Stomach (tissue), 9 donors: Measurements from ENCODE around the gene RTN4R. TPM values are rescaled to one million over a fixed set of nuclear protein-coding genes. Genes with fewer than 3 reads are reported as not detected.
"Not testable (repeated sequence)": the region's sequence is repeated elsewhere in the genome, so short reads cannot be mapped to it uniquely, and the experiment has no call there.

Experiments used
- DNase-seq, 2 donors: peaks; one replicate each; pipeline versions ENCODE4 v3.0.0 to v3.0.0-alpha.2; 2013 to 2019
- H3K27ac ChIP-seq, 5 donors: fragments of 200-600 bp in 4 of 5; sonication (generic) in 4 of 5; one replicate each; pipeline ENCODE4 v1.5.1; 2013 to 2019; ENCODE audit warnings: mild to moderate bottlenecking in 1 of 5, moderate library complexity in 1 of 5
- H3K27me3 ChIP-seq, 3 donors: fragments of 200-600 bp; sonication (generic); one replicate each; pipeline ENCODE4 v1.5.1; 2017 to 2019; ENCODE audit warnings: mixed run types in 1 of 3
- H3K36me3 ChIP-seq, 4 donors: fragments of 200-600 bp; sonication (generic); 1 replicate in 3 of 4; 2 replicates in 1 of 4; pipeline ENCODE4 v1.5.1; 2016 to 2019
- H3K4me1 ChIP-seq, 4 donors: fragments of 200-600 bp; sonication (generic); one replicate each; pipeline ENCODE4 v1.5.1; 2016 to 2019
- H3K4me3 ChIP-seq, 4 donors: fragments of 200-600 bp; sonication (generic) in 3 of 4; one replicate each; pipeline ENCODE4 v1.5.1; 2016 to 2019; ENCODE audit warnings: mild to moderate bottlenecking in 1 of 4
- H3K9me3 ChIP-seq, 4 donors: fragments of 200-600 bp; sonication (generic); one replicate each; pipeline ENCODE4 v1.5.1; 2016 to 2019
- CTCF ChIP-seq, 7 experiments: fragments of 450-650 bp in 4 of 7; fragments of 200-600 bp in 3 of 7; sonication (generic) in 3 of 7; IDR thresholded peaks; one replicate each; pipeline ENCODE4 v1.5.1; 2016 to 2019; ENCODE audit warnings: antibody characterized with exemption in 7 of 7, control low read depth in 2 of 7, mild to moderate bottlenecking in 1 of 7
- EP300 ChIP-seq: sonication (generic); formaldehyde crosslinking; IDR thresholded peaks from one replicate; pipeline ENCODE4 v1.6.1; 2017; ENCODE audit warnings: antibody characterized with exemption
- POLR2A ChIP-seq, 4 donors: fragments of 450-650 bp; IDR thresholded peaks; one replicate each; pipeline ENCODE4 v1.6.1; 2016; ENCODE audit warnings: antibody characterized with exemption in 4 of 4, control low read depth in 2 of 4, mild to moderate bottlenecking in 1 of 4, moderate library complexity in 1 of 4
- POLR2AphosphoS5 ChIP-seq, 3 donors: sonication (generic); formaldehyde crosslinking; IDR thresholded peaks; one replicate each; pipeline ENCODE4 v1.6.1; 2016; ENCODE audit warnings: antibody characterized with exemption in 3 of 3
- WGBS, 5 donors: extraction: QIAGEN DNeasy Blood & Tissue Kit in 3 of 5; methylation state at CpG; one replicate each; pipeline versions ENCODE4 v1.1.5 to v1.1.7; 2013 to 2018; 5-methylcytosine and 5-hydroxymethylcytosine counted together
- intact Hi-C: fragments of 100-400 bp; cut with DNase I; formaldehyde crosslinking; loops from one replicate; pipeline ENCODE4 v1.15.1; 2023; ENCODE audit warnings: low total_unique reads
- polyA plus RNA-seq, 3 donors: library from polyadenylated mRNA; stranded (reverse); fragments of 200-250 nt; gene quantifications; one replicate each; pipeline ENCODE4 v1.2.3, GENCODE V29; 2013
- total RNA-seq, 5 donors: library from RNA; depleted of rRNA; stranded (reverse); fragments of >200 nt; gene quantifications; one replicate each; pipeline versions ENCODE4 v1.1.0 to v1.2.3, GENCODE V29; 2014 to 2016
- donor health status: healthy with polysubstance abuse.
- donor health status: Bipolar disorder and iron deficiency.
- donor health status: healthy.

The RTN4R gene
- total and polyA plus RNA-seq, 8 donors, result 0.92 to 2.2 (median 1.7) TPM; not detected in 3

- Histone ChIP-seq H3K27me3 (peaks cover 0 to 12% (median 8%) of the 10 kb centered on the region in 3 donors), H3K4me1 (peaks cover 13 to 18% (median 16%) of the 10 kb centered on the region in 4 donors)
- intact Hi-C loops, H3K36me3 ChIP-seq, H3K4me3 ChIP-seq, DNase-seq, H3K27ac ChIP-seq, H3K9me3 ChIP-seq: not testable (repeated sequence)
- WGBS, 5 donors, result 78 to 95% (median 91%) methylated on average over 4 of the region's 4 CpGs; no CpG with 5 or more reads in 1 of the 5 donors
These were observed 1.1 kb upstream of the RTN4R start for GRCh38 chr22:20269201-20269600.

GRCh38 chr22:20267441-20268278, 458 bp downstream of the RTN4R start:
- peak overlapping the region; percentile 52 to 63 (median 56) for H3K4me3 ChIP-seq
- intact Hi-C loops, result no loop called here
- H3K36me3 ChIP-seq, result no peaks in the 10 kb centered on the region
- H3K9me3 ChIP-seq, result no peaks in the 10 kb centered on the region
- 1 to 11% (median 1%) methylated on average over 24 to 101 of the region's 101 CpGs for WGBS, 5 donors
- TF ChIP-seq POLR2A (IDR thresholded peaks at IDR 0.05) (no peak), EP300 (no peak), CTCF (IDR thresholded peaks at IDR 0.05) (no peak), POLR2AphosphoS5 (IDR thresholded peaks at IDR 0.05) (no peak)
- peaks cover 13 to 18% (median 16%) of the 10 kb centered on the region in 4 donors for H3K4me1 ChIP-seq
- H3K27me3 ChIP-seq, result peaks cover 0 to 12% (median 8%) of the 10 kb centered on the region in 3 donors
- H3K27ac ChIP-seq, result peak overlapping the region in 4 of 5 donors; percentile 12 to 72 (median 43)
- peak; percentile 27 to 48 for DNase-seq

- H3K36me3 ChIP-seq, DNase-seq, intact Hi-C loops, H3K9me3 ChIP-seq, H3K27ac ChIP-seq: not testable (repeated sequence)
- Histone ChIP-seq H3K4me1 (peaks cover 13 to 18% (median 16%) of the 10 kb centered on the region in 4 donors), H3K4me3 (peak overlapping the region; percentile 52 to 63 (median 56)), H3K27me3 (peaks cover 0 to 12% (median 8%) of the 10 kb centered on the region in 3 donors)
- 50 to 68% (median 65%) methylated on average over 6 to 33 of the region's 33 CpGs for WGBS, 5 donors
These were observed 1.3 kb downstream of the RTN4R start for GRCh38 chr22:20266667-20267440.

GRCh38 chr22:20265772-20266666, 2.1 kb downstream of the RTN4R start:
- H3K4me3 ChIP-seq, H3K9me3 ChIP-seq, intact Hi-C loops, DNase-seq, H3K36me3 ChIP-seq, H3K27ac ChIP-seq: not testable (repeated sequence)
- Histone ChIP-seq H3K27me3 (peaks cover 0 to 12% (median 8%) of the 10 kb centered on the region in 3 donors), H3K4me1 (peaks cover 13 to 18% (median 16%) of the 10 kb centered on the region in 4 donors)
- 90 to 95% (median 92%) methylated on average over 10 to 15 of the region's 15 CpGs for WGBS, 5 donors

GRCh38 chr22:20264614-20265452, 3.3 kb downstream of the RTN4R start:
- peaks cover 13 to 18% (median 16%) of the 10 kb centered on the region in 4 donors for H3K4me1 ChIP-seq
- TF ChIP-seq EP300, result no peak
- no peaks in the 10 kb centered on the region for H3K36me3 ChIP-seq
- 67 to 81% (median 72%) methylated on average over 9 to 21 of the region's 21 CpGs for WGBS, 5 donors
- DNase-seq, result peak in 1 of 2 donors; percentile 52
- H3K4me3 ChIP-seq, result no peak overlapping the region
- H3K9me3 ChIP-seq, result no peaks in the 10 kb centered on the region
- peaks cover 0 to 12% (median 8%) of the 10 kb centered on the region in 3 donors for H3K27me3 ChIP-seq
- H3K27ac ChIP-seq, result no peak overlapping the region
- intact Hi-C loops, result no loop called here

GRCh38 chr22:20263404-20264281, 4.5 kb downstream of the RTN4R start:
- 81 to 91% (median 88%) methylated on average over 11 to 17 of the region's 17 CpGs for WGBS, 5 donors
- Histone ChIP-seq H3K27me3 (peaks cover 0 to 12% (median 8%) of the 10 kb centered on the region in 3 donors), H3K4me1 (peaks cover 13 to 16% (median 14%) of the 10 kb centered on the region in 4 donors)
- intact Hi-C loops, H3K9me3 ChIP-seq, H3K4me3 ChIP-seq, H3K36me3 ChIP-seq, DNase-seq, H3K27ac ChIP-seq: not testable (repeated sequence)
